ENCODE data around the gene HM13. TPM values are rescaled to one million over a fixed set of nuclear protein-coding genes. Genes with fewer than 3 reads are reported as not detected.

The HM13 gene
- total and polyA plus RNA-seq, 9 of the 15 experiments (the other 6 are each of a cell fraction or from before 2014, with no cell fraction given) = 7.7 to 136 (median 74.5) TPM

DNA sequence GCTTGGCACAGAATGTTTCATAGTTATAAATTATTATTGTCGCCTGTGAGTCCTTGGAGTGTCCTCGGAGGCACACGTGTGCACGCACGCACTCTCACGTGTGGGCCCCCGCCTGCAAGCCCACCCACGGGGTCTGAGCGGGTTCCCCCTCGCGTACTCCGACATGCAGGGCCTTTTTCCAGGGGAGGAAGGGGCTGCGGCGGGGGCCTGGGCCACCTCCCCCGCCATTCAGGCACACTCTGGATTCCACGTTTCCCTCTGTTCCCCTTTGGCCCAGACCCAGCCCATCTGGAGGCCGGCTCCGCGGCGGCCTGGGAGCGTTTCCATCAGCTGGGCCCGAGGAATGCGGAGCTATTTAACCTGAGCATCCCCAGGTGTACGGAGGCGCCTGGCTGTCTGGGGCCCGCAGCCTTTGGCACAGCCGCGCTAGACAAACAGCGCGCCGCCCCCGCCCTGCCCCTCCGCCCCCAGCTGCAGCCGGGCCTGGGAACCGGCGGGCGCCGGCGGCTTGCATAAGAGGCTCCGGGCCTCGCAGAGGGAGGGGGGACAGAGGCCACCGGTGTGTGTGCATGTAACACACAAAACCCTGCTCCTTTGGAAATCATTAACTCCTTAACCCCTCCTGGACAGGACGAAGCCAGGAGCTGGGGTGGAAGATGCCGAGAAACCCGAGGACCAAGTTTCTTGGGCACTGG lies 94.2 kb downstream of the HM13 start (continued):
- TF ChIP-seq, protein P1, sequence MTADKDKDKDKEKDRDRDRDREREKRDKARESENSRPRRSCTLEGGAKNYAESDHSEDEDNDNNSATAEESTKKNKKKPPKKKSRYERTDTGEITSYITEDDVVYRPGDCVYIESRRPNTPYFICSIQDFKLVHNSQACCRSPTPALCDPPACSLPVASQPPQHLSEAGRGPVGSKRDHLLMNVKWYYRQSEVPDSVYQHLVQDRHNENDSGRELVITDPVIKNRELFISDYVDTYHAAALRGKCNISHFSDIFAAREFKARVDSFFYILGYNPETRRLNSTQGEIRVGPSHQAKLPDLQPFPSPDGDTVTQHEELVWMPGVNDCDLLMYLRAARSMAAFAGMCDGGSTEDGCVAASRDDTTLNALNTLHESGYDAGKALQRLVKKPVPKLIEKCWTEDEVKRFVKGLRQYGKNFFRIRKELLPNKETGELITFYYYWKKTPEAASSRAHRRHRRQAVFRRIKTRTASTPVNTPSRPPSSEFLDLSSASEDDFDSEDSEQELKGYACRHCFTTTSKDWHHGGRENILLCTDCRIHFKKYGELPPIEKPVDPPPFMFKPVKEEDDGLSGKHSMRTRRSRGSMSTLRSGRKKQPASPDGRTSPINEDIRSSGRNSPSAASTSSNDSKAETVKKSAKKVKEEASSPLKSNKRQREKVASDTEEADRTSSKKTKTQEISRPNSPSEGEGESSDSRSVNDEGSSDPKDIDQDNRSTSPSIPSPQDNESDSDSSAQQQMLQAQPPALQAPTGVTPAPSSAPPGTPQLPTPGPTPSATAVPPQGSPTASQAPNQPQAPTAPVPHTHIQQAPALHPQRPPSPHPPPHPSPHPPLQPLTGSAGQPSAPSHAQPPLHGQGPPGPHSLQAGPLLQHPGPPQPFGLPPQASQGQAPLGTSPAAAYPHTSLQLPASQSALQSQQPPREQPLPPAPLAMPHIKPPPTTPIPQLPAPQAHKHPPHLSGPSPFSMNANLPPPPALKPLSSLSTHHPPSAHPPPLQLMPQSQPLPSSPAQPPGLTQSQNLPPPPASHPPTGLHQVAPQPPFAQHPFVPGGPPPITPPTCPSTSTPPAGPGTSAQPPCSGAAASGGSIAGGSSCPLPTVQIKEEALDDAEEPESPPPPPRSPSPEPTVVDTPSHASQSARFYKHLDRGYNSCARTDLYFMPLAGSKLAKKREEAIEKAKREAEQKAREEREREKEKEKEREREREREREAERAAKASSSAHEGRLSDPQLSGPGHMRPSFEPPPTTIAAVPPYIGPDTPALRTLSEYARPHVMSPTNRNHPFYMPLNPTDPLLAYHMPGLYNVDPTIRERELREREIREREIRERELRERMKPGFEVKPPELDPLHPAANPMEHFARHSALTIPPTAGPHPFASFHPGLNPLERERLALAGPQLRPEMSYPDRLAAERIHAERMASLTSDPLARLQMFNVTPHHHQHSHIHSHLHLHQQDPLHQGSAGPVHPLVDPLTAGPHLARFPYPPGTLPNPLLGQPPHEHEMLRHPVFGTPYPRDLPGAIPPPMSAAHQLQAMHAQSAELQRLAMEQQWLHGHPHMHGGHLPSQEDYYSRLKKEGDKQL (CRISPR knock-in tag; IDR thresholded peaks at IDR 0.05; ENCODE audit: borderline replicate concordance) = no peak
- TF ChIP-seq ZFPM2 (CRISPR knock-in tag; IDR thresholded peaks at IDR 0.05) (no peak), HOXB6 (CRISPR knock-in tag; IDR thresholded peaks at IDR 0.05; ENCODE audit: borderline replicate concordance) (no peak), WHSC1 (IDR thresholded peaks at IDR 0.05; ENCODE audit: low read length) (no peak), TEAD1 (CRISPR knock-in tag; IDR thresholded peaks at IDR 0.05) (peak in 1 of 2 experiments; percentile 49; a peak in 2 of 4 replicates), SMAD4 (CRISPR knock-in tag; conservative IDR thresholded peaks at IDR 0.05) (peak; percentile 98), SMARCE1 (IDR thresholded peaks at IDR 0.05) (no peak), ESRRB (CRISPR knock-in tag; IDR thresholded peaks at IDR 0.05; ENCODE audit: borderline replicate concordance) (no peak), HDAC3 (IDR thresholded peaks at IDR 0.05; ENCODE audit: borderline replicate concordance, partially characterized antibody) (peak; percentile 27), RBM34 (IDR thresholded peaks at IDR 0.05; ENCODE audit: borderline replicate concordance, insufficient read depth, low read length) (no peak), PTBP1 (IDR thresholded peaks at IDR 0.05; ENCODE audit: low read depth, low read length) (no peak), ZNF717 (CRISPR knock-in tag; IDR thresholded peaks at IDR 0.05) (no peak)
- TF ChIP-seq, protein P2, sequence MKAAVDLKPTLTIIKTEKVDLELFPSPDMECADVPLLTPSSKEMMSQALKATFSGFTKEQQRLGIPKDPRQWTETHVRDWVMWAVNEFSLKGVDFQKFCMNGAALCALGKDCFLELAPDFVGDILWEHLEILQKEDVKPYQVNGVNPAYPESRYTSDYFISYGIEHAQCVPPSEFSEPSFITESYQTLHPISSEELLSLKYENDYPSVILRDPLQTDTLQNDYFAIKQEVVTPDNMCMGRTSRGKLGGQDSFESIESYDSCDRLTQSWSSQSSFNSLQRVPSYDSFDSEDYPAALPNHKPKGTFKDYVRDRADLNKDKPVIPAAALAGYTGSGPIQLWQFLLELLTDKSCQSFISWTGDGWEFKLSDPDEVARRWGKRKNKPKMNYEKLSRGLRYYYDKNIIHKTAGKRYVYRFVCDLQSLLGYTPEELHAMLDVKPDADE (conservative IDR thresholded peaks at IDR 0.05; ENCODE audit: control insufficient read depth, low read depth, low read length) = no peak
- TF ChIP-seq, protein P3, sequence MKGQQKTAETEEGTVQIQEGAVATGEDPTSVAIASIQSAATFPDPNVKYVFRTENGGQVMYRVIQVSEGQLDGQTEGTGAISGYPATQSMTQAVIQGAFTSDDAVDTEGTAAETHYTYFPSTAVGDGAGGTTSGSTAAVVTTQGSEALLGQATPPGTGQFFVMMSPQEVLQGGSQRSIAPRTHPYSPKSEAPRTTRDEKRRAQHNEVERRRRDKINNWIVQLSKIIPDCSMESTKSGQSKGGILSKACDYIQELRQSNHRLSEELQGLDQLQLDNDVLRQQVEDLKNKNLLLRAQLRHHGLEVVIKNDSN (CRISPR knock-in tag; IDR thresholded peaks at IDR 0.05) = peak; percentile 20; the same call in 1 of the 2 replicates
- TF ChIP-seq, protein P4, sequence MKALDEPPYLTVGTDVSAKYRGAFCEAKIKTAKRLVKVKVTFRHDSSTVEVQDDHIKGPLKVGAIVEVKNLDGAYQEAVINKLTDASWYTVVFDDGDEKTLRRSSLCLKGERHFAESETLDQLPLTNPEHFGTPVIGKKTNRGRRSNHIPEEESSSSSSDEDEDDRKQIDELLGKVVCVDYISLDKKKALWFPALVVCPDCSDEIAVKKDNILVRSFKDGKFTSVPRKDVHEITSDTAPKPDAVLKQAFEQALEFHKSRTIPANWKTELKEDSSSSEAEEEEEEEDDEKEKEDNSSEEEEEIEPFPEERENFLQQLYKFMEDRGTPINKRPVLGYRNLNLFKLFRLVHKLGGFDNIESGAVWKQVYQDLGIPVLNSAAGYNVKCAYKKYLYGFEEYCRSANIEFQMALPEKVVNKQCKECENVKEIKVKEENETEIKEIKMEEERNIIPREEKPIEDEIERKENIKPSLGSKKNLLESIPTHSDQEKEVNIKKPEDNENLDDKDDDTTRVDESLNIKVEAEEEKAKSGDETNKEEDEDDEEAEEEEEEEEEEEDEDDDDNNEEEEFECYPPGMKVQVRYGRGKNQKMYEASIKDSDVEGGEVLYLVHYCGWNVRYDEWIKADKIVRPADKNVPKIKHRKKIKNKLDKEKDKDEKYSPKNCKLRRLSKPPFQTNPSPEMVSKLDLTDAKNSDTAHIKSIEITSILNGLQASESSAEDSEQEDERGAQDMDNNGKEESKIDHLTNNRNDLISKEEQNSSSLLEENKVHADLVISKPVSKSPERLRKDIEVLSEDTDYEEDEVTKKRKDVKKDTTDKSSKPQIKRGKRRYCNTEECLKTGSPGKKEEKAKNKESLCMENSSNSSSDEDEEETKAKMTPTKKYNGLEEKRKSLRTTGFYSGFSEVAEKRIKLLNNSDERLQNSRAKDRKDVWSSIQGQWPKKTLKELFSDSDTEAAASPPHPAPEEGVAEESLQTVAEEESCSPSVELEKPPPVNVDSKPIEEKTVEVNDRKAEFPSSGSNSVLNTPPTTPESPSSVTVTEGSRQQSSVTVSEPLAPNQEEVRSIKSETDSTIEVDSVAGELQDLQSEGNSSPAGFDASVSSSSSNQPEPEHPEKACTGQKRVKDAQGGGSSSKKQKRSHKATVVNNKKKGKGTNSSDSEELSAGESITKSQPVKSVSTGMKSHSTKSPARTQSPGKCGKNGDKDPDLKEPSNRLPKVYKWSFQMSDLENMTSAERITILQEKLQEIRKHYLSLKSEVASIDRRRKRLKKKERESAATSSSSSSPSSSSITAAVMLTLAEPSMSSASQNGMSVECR (CRISPR knock-in tag; IDR thresholded peaks at IDR 0.05) = no peak
